Tibial nerve (tissue), 4 donors: ENCODE measurements around the gene SLX1A. TPM values are rescaled to one million over a fixed set of nuclear protein-coding genes. Genes with fewer than 3 reads are reported as not detected.
A peak's percentile ranks its signal among the peaks of the same experiment; 100 is the strongest.

Experiments
- DNase-seq, 2 donors: peaks; one replicate each; pipeline ENCODE4 v3.0.0-alpha.2; 2019; ENCODE audit warnings: low spot score in 2 of 2
- H3K27ac ChIP-seq, 4 donors: fragments of 200-600 bp; sonication (generic) in 3 of 4; one replicate each; pipeline ENCODE4 v1.5.1; 2017 to 2019; ENCODE audit warnings: mild to moderate bottlenecking in 1 of 4
- H3K27me3 ChIP-seq, 2 donors: fragments of 200-600 bp; sonication (generic) in 1 of 2; one replicate each; pipeline versions ENCODE4 v1.5.1 to v1.6.0; 2017 to 2019
- H3K36me3 ChIP-seq, 3 donors: fragments of 200-600 bp; sonication (generic); one replicate each; pipeline ENCODE4 v1.5.1; 2018 to 2019
- H3K4me1 ChIP-seq, 4 donors: fragments of 200-600 bp; sonication (generic) in 3 of 4; one replicate each; pipeline ENCODE4 v1.5.1; 2017 to 2019
- H3K4me3 ChIP-seq, 4 donors: fragments of 200-600 bp; sonication (generic) in 3 of 4; one replicate each; pipeline ENCODE4 v1.5.1; 2017 to 2019; ENCODE audit warnings: mild to moderate bottlenecking in 1 of 4, moderate library complexity in 1 of 4
- H3K9me3 ChIP-seq, 4 donors: fragments of 200-600 bp; sonication (generic) in 3 of 4; one replicate each; pipeline ENCODE4 v1.5.1; 2017 to 2019
- CTCF ChIP-seq, 5 experiments: fragments of 200-600 bp in 3 of 5; fragments of 450-650 bp in 2 of 5; sonication (generic) in 3 of 5; IDR thresholded peaks; one replicate each; pipeline ENCODE4 v1.5.1; 2016 to 2019; ENCODE audit warnings: antibody characterized with exemption in 5 of 5, mild to moderate bottlenecking in 3 of 5, moderate library complexity in 2 of 5
- EP300 ChIP-seq, 2 donors: sonication (generic); formaldehyde crosslinking; IDR thresholded peaks; one replicate each; pipeline ENCODE4 v1.6.1; 2017; ENCODE audit warnings: antibody characterized with exemption in 2 of 2, mild to moderate bottlenecking in 1 of 2
- POLR2A ChIP-seq, 2 donors: fragments of 450-650 bp; IDR thresholded peaks; one replicate each; pipeline ENCODE4 v1.6.1; 2017; ENCODE audit warnings: antibody characterized with exemption in 2 of 2, mild to moderate bottlenecking in 2 of 2, moderate library complexity in 2 of 2
- WGBS, 2 donors: methylation state at CpG; one replicate each; pipeline ENCODE4 v1.1.5; 2018; 5-methylcytosine and 5-hydroxymethylcytosine counted together
- total RNA-seq, 4 donors: library from RNA; depleted of rRNA; stranded (reverse); fragments of >200 nt; gene quantifications; one replicate each; pipeline ENCODE4 v1.1.0, GENCODE V29; 2016

The SLX1A gene
- total RNA-seq, 4 donors from 2014 or later: 45.7 to 68.7 (median 52.8) TPM

- H3K27ac ChIP-seq: no peak overlapping the region
- peaks cover 0 to 15% (median 3%) of the 10 kb centered on the region in 4 donors for H3K4me1 ChIP-seq
- no peak for TF ChIP-seq CTCF (IDR thresholded peaks at IDR 0.05)
- no peak for TF ChIP-seq POLR2A (IDR thresholded peaks at IDR 0.05)
- TF ChIP-seq EP300 (IDR thresholded peaks at IDR 0.05): no peak
- H3K36me3 ChIP-seq: no peaks in the 10 kb centered on the region
- 87 to 93% methylated on average over 9 of the region's 9 CpGs for WGBS, 2 donors
- H3K27me3 ChIP-seq: no peaks in the 10 kb centered on the region
- no peaks in the 10 kb centered on the region for H3K9me3 ChIP-seq
- H3K4me3 ChIP-seq: no peak overlapping the region
- DNase-seq: no peak
These were observed 13.7 kb upstream of the SLX1A start for GRCh38 chr16:30179931-30180330.

- no peak for DNase-seq
- 52 to 73% methylated on average over 3 of the region's 3 CpGs for WGBS, 2 donors
- H3K27ac ChIP-seq: no peak overlapping the region
- H3K4me1 ChIP-seq: peaks cover 0 to 15% (median 3%) of the 10 kb centered on the region in 4 donors
- TF ChIP-seq EP300 (IDR thresholded peaks at IDR 0.05) (no peak), CTCF (IDR thresholded peaks at IDR 0.05) (no peak), POLR2A (IDR thresholded peaks at IDR 0.05) (no peak)
- no peaks in the 10 kb centered on the region for H3K9me3 ChIP-seq
- no peaks in the 10 kb centered on the region for H3K36me3 ChIP-seq
- no peak overlapping the region for H3K4me3 ChIP-seq
- no peaks in the 10 kb centered on the region for H3K27me3 ChIP-seq
These were observed 12.9 kb upstream of the SLX1A start for GRCh38 chr16:30180741-30181140.

- WGBS, 2 donors: 1% methylated on average over 42 to 78 of the region's 81 CpGs
- peaks cover 0 to 31% (median 11%) of the 10 kb centered on the region in 4 donors for H3K4me1 ChIP-seq
These were observed 10.2 kb upstream of the SLX1A start, which contains the start of gene CORO1A for GRCh38 chr16:30183233-30184095. Gene CORO1A, plus strand, starts transcription at chr16:30183602. Its CDS starts 1,608 bp downstream, at chr16:30185210.

GRCh38 chr16:30184096-30184890 is 9.4 kb upstream of the SLX1A start:
- no peak for DNase-seq
- 28 to 48% methylated on average over 17 to 18 of the region's 24 CpGs for WGBS, 2 donors

More at GRCh38 chr16:30183233-30184095, 10.2 kb upstream of the SLX1A start, which contains the start of gene CORO1A:
- Histone ChIP-seq H3K27ac (peak within 1 kb of the TSS in 3 of 4 donors; percentile 76 to 86 (median 82)), H3K9me3 (no peaks in the 10 kb centered on the region), H3K4me3 (peak within 1 kb of the TSS; percentile 34 to 68 (median 61)), H3K36me3 (peaks cover 0 to 6% (median 0%) of the 10 kb centered on the region in 3 donors), H3K27me3 (no peaks in the 10 kb centered on the region)
- DNase-seq: peak; percentile 77
- TF ChIP-seq CTCF (IDR thresholded peaks at IDR 0.05) (no peak), POLR2A (IDR thresholded peaks at IDR 0.05) (peak in 1 of 2 donors; percentile 50), EP300 (IDR thresholded peaks at IDR 0.05) (peak in 1 of 2 donors; percentile 50)

More at GRCh38 chr16:30184096-30184890, 9.4 kb upstream of the SLX1A start:
- Histone ChIP-seq H3K4me1 (peaks cover 0 to 31% (median 11%) of the 10 kb centered on the region in 4 donors), H3K9me3 (no peaks in the 10 kb centered on the region), H3K36me3 (peaks cover 0 to 6% (median 0%) of the 10 kb centered on the region in 3 donors), H3K27me3 (no peaks in the 10 kb centered on the region), H3K27ac (peak overlapping the region in 2 of 4 donors; percentile 25 to 82), H3K4me3 (peak overlapping the region; percentile 25 to 68 (median 50))
- TF ChIP-seq POLR2A (IDR thresholded peaks at IDR 0.05): no peak
- no peak for TF ChIP-seq CTCF (IDR thresholded peaks at IDR 0.05)
- no peak for TF ChIP-seq EP300 (IDR thresholded peaks at IDR 0.05)
